H4 (cell line): ENCODE results near the gene PTPRB. TPM values are rescaled to one million over a fixed set of nuclear protein-coding genes. Genes with fewer than 3 reads are reported as not detected.

Experiments used
- DNase-seq: peaks from one replicate; pipeline ENCODE4 v3.0.0-alpha.2; 2015; ENCODE audit warnings: low spot score
- total RNA-seq: library from RNA; depleted of rRNA; stranded (reverse); fragments of >200 nt; shearing (Covaris generic); gene quantifications from 2 replicates; pipeline ENCODE4 v1.2.3, GENCODE V29; 2014

Gene PTPRB
- total RNA-seq, 1 experiment from 2014 or later: 0.14 TPM

DNA sequence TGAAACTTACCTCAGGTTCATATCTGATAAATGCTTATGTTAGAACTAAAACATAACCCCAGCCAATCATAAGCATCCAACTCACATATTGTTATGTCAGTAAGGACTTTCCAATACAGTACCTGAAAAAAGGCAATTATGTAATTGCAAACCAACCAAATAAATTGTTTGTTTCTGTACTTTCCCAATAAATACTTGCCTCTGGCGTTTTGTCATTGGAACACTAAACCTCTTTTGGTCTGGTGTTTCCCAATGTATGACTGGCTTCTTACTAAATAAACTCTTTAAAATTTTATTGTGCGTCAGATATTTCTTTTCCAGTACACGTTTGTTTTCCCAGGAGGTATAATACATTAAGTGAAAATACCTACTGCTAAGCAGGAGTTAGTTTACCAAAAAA is 6.7 kb upstream of the PTPRB start:
- DNase-seq: no peak

GRCh38 chr12:70641691-70642090 is 4.5 kb upstream of the PTPRB start:
- no peak for DNase-seq

GRCh38 chr12:70640901-70641300 is 3.7 kb upstream of the PTPRB start:
- no peak for DNase-seq

- DNase-seq: no peak
Observed at GRCh38 chr12:70639535-70639934, 2.3 kb upstream of the PTPRB start.

DNA sequence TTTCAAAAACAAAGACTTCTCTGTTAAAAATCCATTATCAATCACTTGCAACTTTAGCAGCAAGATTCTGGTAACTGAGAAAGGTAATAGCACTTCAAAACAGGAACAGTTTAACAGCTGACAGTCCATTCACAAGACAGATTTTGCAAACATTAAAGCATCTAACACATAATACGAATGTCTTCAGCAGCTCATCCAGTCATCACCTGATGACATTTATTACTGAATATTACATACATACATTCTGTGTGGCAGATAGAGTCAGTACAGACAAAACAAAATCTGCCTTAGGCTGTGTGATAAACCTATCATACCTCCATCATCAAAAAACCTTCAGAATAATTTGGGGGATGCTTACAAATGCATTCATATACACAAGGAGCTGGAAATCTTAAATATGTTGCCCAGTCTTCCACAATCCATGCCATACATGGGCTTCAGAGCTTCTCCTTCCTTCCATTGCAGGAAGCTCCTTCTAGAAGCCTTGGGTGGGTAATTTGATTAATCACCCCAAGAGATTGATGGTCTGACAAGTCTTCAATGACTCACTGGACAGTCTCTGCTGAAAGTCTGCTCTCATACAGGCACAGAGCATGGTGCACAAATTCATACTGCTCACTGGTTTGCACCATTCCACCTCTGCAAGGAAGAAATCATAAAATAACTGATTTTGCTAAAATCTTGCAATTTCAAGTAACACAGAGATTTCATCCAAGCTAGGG is 1.6 kb upstream of the PTPRB start:
- DNase-seq: no peak

GRCh38 chr12:70635755-70636154 is 1.5 kb downstream of the PTPRB start:
- DNase-seq: no peak

DNA sequence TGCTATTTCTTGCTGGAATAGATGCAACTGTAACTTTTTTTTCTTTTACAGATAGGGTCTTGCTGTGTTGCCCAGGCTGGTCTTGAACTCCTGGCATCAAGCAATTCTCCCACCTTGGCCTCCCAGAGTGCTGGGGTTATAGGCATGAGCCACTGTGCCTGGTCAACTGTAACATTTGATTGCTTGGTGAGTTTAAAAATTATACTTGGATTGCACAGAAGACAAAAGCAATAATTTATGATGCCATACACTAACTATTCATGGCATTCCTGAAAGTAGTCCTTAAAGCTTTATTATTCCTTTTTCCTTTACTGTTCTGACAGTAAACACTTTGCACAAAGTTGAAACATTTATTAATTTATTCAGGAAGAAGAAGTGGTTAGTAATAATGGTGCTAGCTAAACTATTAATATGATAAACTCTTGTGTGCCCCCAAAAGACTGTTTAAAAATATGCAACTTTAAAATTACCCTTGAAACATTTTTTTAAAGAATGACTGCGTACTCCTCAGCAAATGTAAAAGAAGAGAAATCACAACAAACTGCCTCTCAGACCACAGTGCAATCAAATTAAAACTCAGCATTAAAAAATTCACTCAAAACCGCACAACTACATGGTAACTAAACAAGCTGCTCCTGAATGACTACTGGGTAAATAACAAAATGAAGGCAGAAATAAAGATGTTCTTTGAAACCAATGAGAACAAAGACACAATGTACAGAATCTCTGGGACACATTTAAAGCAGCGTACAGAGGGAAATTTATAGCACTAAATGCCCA is 8.3 kb downstream of the PTPRB start:
- DNase-seq: peak; percentile 49

DNA sequence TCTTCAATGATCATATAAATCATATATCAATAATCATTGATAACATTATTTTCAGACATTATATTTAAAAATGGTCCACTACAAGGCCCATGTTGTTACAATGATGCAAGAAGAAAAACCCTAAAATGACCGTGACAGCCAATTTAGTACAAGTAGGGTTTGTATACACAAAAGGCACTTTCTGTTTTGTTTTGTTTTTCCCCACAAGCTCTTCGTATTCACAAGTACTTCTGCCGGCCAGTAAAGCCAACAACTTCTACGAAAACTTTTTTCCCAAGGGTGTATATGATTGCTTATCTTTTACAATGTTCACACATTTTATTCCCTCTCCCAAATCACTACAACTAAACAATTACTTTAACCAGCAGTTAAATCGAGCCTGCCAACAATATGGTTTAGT is 9.6 kb downstream of the PTPRB start:
- peak; percentile 59 for DNase-seq

DNA sequence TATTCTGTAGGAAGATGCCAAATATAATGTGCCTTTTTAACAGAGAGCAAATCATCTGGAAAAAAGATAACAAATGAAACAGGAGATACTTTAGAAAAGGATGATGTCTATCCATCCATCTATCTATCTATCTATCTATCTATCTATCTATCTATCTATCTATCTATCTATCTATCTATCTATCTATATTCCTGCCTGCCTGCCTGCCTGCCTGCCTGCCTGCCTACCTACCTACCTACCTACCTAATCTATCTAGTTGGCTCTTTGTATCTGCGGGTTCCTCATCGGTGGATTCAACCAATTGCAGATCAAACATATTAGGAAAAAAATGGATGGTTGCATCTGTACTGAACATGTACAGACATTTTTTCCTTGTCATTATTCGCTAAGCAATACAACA is 11.0 kb downstream of the PTPRB start:
- no peak for DNase-seq

- DNase-seq: peak; percentile 57
Observed at GRCh38 chr12:70619471-70620152, 17.6 kb downstream of the PTPRB start.

- no peak for DNase-seq
Observed at GRCh38 chr12:70618371-70618770, 18.9 kb downstream of the PTPRB start.

- DNase-seq: no peak
Observed at GRCh38 chr12:70617450-70617849, 19.8 kb downstream of the PTPRB start.

DNA sequence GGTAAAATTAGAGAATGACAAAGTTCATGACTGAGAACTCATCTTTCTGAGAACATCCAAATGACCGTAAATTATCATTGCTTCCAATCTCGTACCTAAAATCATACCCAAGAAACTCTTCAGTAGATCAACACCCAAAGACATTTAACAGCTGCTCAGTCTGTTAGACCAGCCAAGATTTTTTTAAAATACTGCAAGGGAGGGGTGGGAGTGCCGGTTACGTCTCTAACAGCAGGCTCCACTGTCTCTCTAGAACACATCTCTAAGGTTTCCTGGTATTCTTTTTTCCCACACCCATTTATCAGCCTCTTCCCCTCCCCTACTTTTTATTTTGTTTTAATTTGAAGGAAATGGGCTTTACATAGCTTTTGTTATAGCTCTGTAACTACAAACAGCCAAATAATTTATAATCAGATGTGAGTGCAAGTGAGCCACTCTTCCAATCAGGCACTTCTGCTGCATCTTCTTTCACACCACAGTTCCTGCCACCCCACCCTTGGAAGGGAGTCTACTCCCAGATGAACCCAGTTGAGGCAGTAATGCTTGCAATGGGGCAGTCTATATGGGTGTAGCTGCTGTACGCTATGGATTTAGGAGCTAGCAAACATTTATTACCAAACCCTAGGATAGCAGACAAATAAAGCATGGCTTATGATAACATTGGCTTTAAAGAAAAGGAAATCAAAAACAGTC is 21.9 kb downstream of the PTPRB start:
- DNase-seq: no peak

DNA sequence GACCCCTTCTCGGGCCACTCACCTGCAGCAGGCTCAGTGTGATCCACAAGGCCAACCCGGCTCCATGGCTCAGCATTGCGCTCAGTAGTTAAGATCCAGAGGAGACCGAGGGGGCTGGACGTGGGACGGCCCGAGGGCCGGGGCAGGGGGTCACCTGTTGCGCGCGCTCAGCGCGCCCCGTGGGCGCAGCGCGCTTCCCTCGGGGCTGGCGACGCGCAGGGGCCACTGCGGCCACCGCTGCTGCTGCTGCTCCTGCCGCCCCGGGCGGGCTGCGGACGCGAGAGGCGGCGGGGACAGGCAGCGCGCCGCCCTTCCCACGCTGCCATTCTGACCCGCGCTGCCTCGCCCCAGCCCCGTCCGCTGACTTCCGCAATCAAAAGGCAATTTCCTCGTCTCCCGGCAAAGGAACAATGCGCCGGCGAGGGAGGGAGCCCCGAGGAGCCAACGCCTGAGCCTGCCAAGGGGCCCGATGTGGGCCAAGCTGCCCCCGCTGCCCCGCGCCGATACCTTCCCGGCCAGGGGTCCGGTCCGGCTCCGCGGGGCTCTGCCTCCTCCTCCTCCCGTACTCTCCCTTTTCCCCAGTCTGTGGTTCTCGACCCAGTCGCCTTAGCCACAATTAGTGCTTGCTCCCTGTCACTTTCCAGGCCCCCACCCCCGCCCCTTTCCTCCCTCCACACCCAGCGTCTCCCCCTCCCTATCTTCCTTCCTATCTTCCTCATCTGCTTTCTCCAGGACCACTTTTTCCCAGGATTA is 27.3 kb downstream of the PTPRB start:
- no peak for DNase-seq

DNA sequence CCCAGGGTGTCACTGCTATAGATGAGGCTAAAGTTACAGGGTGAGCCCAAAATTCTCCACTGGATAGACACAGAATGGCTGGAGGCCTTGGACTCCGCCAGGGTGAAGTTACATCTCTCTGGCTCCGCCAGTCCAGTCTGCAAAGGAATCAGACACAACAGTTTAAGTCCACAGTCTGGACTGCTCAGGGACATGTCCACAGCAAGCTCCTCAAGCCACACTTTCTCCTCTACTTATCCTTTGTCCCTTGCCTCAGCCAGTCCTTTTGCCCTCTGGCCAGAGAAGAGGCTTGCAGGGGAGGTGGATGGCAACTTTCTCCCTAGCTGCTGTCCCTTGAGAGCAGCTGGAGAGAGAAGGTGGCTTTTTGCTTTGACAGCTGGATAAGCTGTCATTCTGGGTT is 28.0 kb downstream of the PTPRB start:
- no peak for DNase-seq

GRCh38 chr12:70608184-70608583 is 29.0 kb downstream of the PTPRB start:
- DNase-seq: no peak

- no peak for DNase-seq
Observed at GRCh38 chr12:70607107-70607506, 30.1 kb downstream of the PTPRB start.

DNA sequence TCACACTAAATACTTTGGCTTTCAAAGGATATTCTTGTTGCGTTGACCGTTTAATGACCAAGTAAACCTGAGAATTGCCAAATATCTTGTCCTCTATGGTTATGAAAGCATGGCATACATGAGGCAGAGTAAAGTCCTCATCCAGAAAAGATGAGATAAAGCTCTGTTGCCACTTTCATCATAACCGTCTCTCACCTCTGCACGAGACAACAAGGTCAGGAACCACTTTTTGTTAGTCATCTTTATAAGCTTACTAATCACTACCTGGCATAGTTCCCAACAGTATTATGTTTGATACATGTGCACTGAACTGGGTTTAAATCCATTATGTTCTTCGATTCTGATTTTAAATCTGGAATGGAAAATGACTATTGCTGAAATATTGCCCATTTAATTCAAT is 31.3 kb downstream of the PTPRB start:
- no peak for DNase-seq

DNA sequence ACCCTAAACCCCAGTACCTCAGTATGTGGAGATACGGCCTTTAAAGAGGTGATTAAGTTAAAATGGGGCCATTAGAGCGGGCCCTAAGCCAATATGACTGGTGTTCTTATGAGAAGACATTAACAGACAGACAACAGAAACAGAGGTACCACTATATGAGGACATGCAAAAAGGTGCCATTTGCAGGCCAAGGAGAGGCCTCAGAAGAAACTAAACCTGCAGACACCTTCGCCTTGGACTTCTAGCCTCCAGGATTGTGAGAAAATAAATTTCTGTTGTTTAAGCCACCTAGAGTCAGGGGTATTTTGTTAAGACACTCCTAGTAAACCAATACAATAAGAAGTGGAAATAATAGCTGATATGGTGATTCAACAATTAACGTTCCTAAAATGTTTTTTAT is 32.6 kb downstream of the PTPRB start:
- DNase-seq: no peak

GRCh38 chr12:70603044-70603443 is 34.2 kb downstream of the PTPRB start:
- DNase-seq: no peak

DNA sequence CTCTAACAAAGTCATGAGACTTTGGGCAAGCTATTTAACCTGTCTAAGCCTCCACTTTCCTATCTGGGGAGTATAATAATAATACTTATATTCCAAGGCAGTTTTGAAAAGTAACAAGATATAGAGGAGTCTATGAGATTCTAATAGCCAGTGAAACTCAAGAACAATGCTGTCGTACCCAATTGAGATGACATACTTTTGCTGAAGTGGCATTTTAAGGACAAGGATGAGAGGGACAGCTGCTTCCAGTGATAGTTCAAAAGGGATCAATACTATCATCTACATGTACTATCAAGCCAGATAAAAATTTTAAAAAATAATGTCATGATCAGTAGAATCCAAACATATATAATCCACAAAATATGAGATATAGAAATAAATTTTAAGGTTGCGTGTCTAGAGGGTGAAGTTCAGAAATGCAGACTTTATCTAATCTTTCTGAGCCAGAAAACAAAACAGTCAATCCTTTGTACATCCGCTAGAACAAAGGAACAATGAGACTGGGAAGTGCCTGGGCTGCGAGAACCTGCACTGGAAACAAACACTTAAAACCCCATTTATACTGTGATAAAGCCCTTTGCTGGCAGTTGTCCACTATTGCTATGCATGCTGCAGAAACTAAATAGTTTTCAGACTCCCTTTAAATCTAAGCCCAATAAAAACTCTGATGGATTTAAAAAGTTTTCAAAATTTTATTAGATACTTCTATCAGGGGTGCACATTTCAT is 38.6 kb downstream of the PTPRB start:
- DNase-seq: no peak
